ENCODE measurements around the gene ABHD5.

ABHD5 gene

DNA sequence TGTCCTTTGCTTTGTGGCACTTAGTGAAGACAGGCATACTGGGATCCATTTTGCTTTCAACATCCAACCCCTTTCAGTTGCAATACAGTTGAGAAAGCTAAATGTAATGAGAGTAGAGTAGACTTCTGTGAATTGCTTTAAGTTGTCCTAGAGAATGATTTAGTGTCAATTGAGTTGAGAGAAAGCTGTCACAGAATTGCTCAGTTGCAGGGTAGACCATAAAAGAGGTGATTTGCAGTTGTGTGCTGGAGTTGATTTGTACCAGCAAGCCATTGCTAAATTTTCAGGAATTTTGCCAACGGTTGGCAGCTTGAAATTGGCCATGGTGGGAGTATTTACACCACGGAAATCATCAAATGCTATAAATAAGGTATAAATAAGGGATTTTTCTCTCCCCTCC is 2.2 kb downstream of the ABHD5 start:
- DNase-seq (ENCODE audit: low spot score) = no peak
- in situ Hi-C loops (cut with MboI; ENCODE audit: low pct_unique_long_range_greater_than_20kb, low sequenced_read_pairs, unreplicated experiment) = no loop called here
- TF ChIP-seq, protein P1, sequence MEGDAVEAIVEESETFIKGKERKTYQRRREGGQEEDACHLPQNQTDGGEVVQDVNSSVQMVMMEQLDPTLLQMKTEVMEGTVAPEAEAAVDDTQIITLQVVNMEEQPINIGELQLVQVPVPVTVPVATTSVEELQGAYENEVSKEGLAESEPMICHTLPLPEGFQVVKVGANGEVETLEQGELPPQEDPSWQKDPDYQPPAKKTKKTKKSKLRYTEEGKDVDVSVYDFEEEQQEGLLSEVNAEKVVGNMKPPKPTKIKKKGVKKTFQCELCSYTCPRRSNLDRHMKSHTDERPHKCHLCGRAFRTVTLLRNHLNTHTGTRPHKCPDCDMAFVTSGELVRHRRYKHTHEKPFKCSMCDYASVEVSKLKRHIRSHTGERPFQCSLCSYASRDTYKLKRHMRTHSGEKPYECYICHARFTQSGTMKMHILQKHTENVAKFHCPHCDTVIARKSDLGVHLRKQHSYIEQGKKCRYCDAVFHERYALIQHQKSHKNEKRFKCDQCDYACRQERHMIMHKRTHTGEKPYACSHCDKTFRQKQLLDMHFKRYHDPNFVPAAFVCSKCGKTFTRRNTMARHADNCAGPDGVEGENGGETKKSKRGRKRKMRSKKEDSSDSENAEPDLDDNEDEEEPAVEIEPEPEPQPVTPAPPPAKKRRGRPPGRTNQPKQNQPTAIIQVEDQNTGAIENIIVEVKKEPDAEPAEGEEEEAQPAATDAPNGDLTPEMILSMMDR (IDR thresholded peaks at IDR 0.05; ENCODE audit: extremely low read depth, insufficient read depth, missing control alignments) = no peak

DNA sequence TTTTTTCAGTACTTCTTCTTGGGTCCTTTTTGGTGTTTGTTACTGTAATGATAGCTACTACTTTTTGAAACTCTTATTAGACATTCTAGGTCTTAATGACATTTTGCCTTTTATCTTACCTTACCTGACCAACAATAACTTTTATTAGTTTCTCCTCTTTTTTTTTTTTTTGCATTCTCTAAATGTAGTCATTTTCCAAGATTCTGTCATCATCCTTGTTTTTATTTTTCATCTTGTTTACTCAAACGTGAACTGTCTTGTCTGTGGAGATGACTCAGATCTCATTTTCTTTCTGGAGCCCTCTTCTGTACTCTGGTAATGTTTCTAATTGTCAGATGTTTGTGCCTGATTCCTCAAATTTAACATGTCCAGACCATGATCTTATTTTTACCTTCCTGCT is 2.9 kb downstream of the ABHD5 start:
- DNase-seq (ENCODE audit: low spot score) = no peak
- in situ Hi-C loops (cut with MboI; ENCODE audit: low pct_unique_long_range_greater_than_20kb, low sequenced_read_pairs, unreplicated experiment) = no loop called here
- TF ChIP-seq, protein P1 (IDR thresholded peaks at IDR 0.05; ENCODE audit: extremely low read depth, insufficient read depth, missing control alignments) = no peak

DNA sequence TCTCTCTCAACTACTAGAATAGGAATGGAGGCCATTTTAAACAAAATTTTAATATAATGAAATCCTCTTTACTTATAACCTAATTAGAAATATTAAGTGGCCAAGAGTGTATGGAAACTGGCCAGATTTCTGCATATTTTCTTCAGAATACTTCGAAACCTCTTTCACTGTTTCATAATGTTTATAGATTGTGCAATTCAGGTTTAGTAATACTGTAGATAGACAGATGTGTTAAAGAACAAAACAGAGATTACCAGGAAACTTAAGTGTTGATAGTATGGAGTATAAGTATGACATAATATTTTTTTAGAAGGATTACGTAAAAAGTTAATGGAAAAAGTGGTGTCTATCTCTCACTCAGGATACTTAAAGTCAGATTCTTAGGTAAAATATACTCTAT is 4.7 kb downstream of the ABHD5 start:
- DNase-seq (ENCODE audit: low spot score) = no peak
- TF ChIP-seq, protein P1 (IDR thresholded peaks at IDR 0.05; ENCODE audit: extremely low read depth, insufficient read depth, missing control alignments) = no peak
- in situ Hi-C loops (cut with MboI; ENCODE audit: low pct_unique_long_range_greater_than_20kb, low sequenced_read_pairs, unreplicated experiment) = no loop called here

DNA sequence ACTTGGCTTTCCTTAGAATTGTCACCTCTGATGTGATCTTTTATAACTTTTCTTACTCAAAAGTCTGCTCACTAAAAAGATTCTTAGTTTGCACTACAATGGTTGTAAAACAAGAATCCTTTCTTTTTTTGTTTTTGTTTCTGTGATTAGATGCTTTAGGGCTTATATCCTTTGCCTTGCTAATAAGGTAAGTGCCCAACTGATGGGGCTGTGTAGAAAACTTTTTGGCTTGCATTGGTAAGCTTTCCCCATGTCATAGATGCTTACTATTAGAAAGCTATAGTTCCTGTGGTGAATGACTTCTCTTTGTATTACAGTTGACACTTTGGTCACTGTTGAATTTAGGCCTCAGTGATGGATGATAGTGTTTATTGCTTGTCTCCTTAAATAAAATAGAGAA is 5.1 kb downstream of the ABHD5 start:
- DNase-seq (ENCODE audit: low spot score) = no peak
- in situ Hi-C loops (cut with MboI; ENCODE audit: low pct_unique_long_range_greater_than_20kb, low sequenced_read_pairs, unreplicated experiment) = no loop called here
- TF ChIP-seq, protein P1 (IDR thresholded peaks at IDR 0.05; ENCODE audit: extremely low read depth, insufficient read depth, missing control alignments) = no peak

DNA sequence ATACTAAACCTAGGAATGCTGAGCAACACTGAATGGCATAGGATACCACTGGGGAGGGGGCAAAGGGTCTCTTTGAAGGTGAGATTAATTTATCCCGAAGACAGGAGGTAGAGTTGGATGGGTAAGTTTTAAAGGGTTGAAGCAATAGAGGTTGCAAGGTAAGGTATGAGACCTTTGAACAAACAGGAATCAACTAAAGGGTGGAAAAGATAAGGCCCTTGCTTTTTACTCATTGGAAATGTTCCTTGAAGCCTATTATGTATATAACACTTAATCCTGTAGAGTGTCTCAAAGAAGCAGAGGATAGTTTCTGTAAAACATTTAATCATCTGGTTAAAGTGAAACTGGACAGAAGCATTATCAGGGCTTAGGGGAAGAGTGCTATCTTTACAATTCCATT is 5.7 kb downstream of the ABHD5 start:
- in situ Hi-C loops (cut with MboI; ENCODE audit: low pct_unique_long_range_greater_than_20kb, low sequenced_read_pairs, unreplicated experiment) = no loop called here
- TF ChIP-seq, protein P1 (IDR thresholded peaks at IDR 0.05; ENCODE audit: extremely low read depth, insufficient read depth, missing control alignments) = no peak
- no peak for DNase-seq (ENCODE audit: low spot score)

DNA sequence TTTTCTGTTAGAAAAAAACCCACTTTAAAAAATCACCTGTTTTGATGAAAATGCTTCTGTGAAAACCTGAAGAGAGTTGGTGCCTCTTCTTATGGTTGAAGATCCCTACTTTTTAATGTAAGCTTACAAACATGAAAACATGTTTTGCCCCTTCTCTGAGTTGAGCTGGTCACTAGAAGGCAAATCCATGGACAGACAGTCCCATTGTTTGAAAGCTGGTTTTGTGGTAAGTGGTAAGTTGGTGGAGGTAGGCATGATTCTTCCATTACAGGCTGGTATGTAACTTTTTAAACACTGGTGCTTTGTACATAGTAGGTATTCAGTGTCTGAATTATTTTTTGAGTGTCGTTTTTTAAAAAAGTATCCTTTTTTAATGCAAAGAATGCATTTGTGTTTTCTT is 6.1 kb downstream of the ABHD5 start:
- TF ChIP-seq, protein P1 (IDR thresholded peaks at IDR 0.05; ENCODE audit: extremely low read depth, insufficient read depth, missing control alignments) = no peak
- in situ Hi-C loops (cut with MboI; ENCODE audit: low pct_unique_long_range_greater_than_20kb, low sequenced_read_pairs, unreplicated experiment) = no loop called here

DNA sequence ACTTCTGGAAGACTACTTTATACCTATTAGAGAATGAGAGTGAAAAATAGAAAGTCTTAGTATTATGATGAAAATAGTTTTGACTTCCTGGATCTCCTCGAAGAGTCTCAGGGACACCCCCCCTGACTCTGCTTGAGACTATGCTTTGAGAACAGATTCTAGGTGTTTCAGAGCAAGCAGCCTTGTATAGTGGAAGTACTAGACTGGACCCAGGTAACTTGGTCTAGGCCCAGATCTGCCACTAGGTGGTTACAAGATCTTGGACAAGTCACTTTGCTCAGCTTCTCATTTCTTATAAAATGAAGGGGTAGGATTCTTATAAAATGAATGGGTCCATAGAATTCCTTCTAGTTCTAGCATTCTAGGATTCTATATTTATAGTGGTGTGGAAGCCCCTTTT is 9.1 kb downstream of the ABHD5 start:
- TF ChIP-seq, protein P1 (IDR thresholded peaks at IDR 0.05; ENCODE audit: extremely low read depth, insufficient read depth, missing control alignments) = peak; percentile 39
- peak; percentile 37 for DNase-seq (ENCODE audit: low spot score)
- in situ Hi-C loops (cut with MboI; ENCODE audit: low pct_unique_long_range_greater_than_20kb, low sequenced_read_pairs, unreplicated experiment) = no loop called here

More for the DNA sequence above, 6.1 kb downstream of the ABHD5 start:
- DNase-seq (ENCODE audit: low spot score) = no peak
